Activated CD8-positive, alpha-beta memory T cell treated with anti-CD3 and anti-CD28 coated beads for 36 hours (primary cell): Measurements from ENCODE around the gene CPB1. TPM values are rescaled to one million over a fixed set of nuclear protein-coding genes. Genes with fewer than 3 reads are reported as not detected.

ENCODE experiments used
- CTCF ChIA-PET: fragments of 350-600 bp; sonication (Branson Sonifier 250); formaldehyde crosslinking; loops from one replicate; lab custom pipeline; 2021; ENCODE audit warnings: antibody characterized with exemption; lab: Charles Lee
- POLR2A ChIA-PET: fragments of 350-600 bp; sonication (Branson Sonifier 250); formaldehyde crosslinking; loops from one replicate; lab custom pipeline; 2021; ENCODE audit warnings: antibody characterized with exemption; lab: Charles Lee
- total RNA-seq, 2 experiments: library from RNA; stranded (reverse); gene quantifications; one replicate each; pipeline ENCODE4 v1.2.3, GENCODE V29; 2021

Gene CPB1
- total RNA-seq, 2 experiments from 2014 or later = not detected

DNA sequence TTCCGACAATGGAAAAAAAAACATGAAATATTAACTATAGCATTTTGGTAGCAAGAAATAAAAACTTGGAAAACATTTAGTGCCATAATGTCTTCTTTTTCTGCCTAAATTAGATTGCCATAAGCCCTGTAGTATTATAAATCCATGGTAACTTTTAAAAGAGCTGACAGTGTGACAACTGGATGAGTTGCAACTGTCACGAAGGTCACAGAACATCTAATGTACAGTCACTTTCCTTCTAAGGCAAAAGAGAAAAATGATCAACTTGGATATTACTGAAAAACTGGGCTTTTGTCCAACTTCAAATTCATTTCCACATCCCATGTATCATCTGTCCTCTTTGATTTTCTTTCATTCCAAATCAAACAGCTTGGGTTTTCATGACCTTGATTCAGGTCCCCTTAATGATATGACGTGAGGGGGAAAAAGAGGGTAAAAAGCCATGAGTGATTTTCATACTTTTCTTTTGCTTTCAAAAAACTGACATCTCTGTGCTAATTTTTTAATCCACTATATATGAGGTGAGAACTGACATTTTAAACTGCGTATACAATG lies 602 bp downstream of the CPB1 start:
- POLR2A ChIA-PET = no interaction called here
- CTCF ChIA-PET = no interaction called here

GRCh38 chr3:148829926-148830325 lies 2.3 kb downstream of the CPB1 start:
- ChIA-PET POLR2A (no interaction called here), CTCF (no interaction called here)

- POLR2A ChIA-PET = no interaction called here
- CTCF ChIA-PET = interaction anchor here (1.0 kb wide), 1 partner anchor 27 kb away, joined by 4 read pairs; no protein-coding TSS in a partner anchor
Measured at GRCh38 chr3:148833223-148833622, 5.6 kb downstream of the CPB1 start.

GRCh38 chr3:148839805-148840204 lies 12.2 kb downstream of the CPB1 start:
- CTCF ChIA-PET = no interaction called here

GRCh38 chr3:148840451-148840850 lies 12.8 kb downstream of the CPB1 start:
- ChIA-PET CTCF (no interaction called here), POLR2A (no interaction called here)

More at GRCh38 chr3:148839805-148840204, 12.2 kb downstream of the CPB1 start:
- POLR2A ChIA-PET = no interaction called here

DNA sequence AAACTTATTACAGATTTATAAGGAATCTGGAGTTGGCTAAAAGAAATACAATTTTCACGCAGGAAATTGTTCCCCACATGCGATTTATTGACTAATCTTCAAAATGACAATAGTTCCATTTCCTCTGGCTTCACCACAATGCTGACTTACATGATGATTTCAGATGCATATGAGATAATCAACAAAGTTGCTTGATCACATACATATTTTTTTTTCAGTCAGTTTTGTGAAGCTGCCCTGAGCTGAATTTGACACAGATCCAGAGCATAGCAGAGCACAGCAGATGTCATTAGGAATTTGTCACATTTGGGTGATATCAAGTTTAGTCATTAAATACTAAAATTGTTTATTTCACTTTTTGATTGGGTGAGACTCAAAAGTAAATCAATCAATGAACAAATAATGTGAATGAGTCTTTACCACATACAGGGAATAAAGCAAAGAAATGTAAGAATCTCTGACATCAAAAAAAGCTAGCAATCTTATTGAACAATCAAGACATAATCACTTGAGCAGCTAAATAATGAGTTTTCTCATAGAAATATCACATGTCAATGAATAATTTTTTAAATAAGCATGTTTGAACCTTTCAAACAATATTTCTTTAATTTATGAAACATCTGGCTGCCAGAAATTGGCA lies 18.3 kb downstream of the CPB1 start:
- CTCF ChIA-PET = no interaction called here
- POLR2A ChIA-PET = no interaction called here

DNA sequence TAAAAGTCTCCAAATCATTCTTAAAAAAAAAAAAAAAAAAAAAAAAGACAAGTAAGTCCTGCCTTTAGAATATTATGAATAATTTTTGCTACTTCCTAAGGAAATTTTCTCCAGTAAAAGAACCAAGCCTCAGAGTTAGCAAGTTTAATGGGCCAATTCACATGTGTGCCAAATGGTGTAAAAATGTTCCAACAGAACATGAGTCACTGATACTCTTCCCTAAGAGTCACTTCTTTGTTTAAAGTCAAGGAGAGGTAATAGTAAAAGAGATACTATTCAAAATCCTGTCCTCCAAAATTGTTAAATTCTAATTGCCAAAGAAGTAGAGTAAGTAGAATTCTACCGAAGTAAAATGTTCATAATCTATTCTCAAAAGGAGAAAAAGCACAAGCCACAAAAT lies 19.7 kb downstream of the CPB1 start:
- POLR2A ChIA-PET = no interaction called here

GRCh38 chr3:148848410-148848809 lies 20.8 kb downstream of the CPB1 start:
- POLR2A ChIA-PET = no interaction called here
- CTCF ChIA-PET = no interaction called here

More for the DNA sequence above, 19.7 kb downstream of the CPB1 start:
- CTCF ChIA-PET = no interaction called here

- ChIA-PET CTCF (interaction anchor here (1.1 kb wide), 1 partner anchor 9 kb away, joined by 3 read pairs; no protein-coding TSS in a partner anchor), POLR2A (no interaction called here)
Measured at GRCh38 chr3:148852271-148852992, 24.8 kb downstream of the CPB1 start.

- POLR2A ChIA-PET = no interaction called here
Measured at GRCh38 chr3:148853076-148853475, 25.5 kb downstream of the CPB1 start.

DNA sequence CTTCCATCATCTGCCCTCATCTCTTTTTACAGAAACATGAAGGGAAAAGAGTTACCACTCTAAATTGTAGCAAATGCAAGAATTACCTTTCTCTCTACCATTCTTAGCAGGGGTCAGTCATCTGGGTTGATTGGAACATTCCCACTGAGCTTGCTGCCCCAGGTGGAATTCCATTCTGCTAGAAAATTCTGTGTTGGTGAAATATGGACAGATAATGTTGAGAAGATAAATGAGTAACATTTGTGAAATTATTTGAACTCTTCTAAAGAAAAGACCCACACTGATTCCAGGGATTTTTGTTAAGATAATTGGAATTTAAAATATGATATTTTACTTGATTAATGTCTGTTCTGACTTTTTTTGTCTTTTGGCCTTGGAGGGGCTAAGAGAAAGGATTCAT lies 26.4 kb downstream of the CPB1 start:
- CTCF ChIA-PET = no interaction called here
- POLR2A ChIA-PET = no interaction called here

More at GRCh38 chr3:148853076-148853475, 25.5 kb downstream of the CPB1 start:
- CTCF ChIA-PET = interaction anchor here (1.1 kb wide), 1 partner anchor 9 kb away, joined by 3 read pairs; no protein-coding TSS in a partner anchor

- POLR2A ChIA-PET = no interaction called here
Measured at GRCh38 chr3:148856384-148856783, 28.8 kb downstream of the CPB1 start.

DNA sequence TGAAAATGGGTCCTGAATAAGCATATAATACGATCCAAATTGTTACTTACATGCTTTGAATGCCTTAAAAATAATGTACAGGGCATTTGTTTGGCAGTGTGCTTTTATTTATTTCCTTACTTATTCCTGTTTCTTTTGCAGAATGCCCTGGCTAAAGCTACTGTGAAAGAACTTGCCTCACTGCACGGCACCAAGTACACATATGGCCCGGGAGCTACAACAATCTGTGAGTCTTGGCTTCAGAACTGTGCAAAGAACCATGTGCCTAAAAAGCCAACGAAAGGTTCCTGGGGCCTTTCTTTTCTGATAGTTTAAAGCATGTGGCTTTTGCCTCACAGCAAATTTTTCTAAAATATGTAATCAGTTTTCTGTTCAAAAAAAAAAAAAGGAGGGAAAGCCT lies 29.7 kb downstream of the CPB1 start:
- ChIA-PET POLR2A (no interaction called here), CTCF (no interaction called here)

More at GRCh38 chr3:148856384-148856783, 28.8 kb downstream of the CPB1 start:
- CTCF ChIA-PET = interaction anchor here (0.6 kb wide), 1 partner anchor 169 kb away, joined by 3 read pairs; no protein-coding TSS in a partner anchor

DNA sequence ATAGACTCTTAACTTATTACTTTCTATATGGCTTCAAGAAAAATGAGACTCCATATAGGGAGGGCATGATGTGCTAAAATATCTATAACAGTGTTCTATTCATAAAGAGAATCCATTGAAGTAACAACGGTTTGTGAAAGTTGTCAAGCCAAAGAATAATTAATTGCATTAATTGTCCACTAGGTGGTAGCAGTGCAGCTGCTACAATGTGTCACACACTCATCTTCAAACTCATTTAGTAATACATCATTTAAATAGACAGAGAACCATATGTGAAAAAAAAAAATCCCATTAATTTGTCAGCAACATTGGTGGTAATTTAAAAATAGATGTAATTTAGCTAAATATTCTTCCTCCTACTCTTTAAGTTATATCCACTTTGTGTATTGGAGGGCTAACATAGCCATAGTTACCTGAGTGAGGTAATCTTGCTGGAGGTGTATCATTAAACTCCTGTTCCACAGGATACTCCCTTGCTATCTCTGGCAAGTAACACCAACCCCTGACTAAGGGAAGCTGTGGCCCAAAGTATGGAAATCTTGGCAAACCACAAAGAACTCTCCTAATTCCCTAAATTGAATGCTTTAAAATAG lies 33.8 kb downstream of the CPB1 start:
- ChIA-PET CTCF (interaction anchor here (0.6 to 1.3 kb wide), 6 partner anchors 8 to 259 kb away, joined by 3 to 4 read pairs (median 4); no protein-coding TSS in a partner anchor), POLR2A (no interaction called here)

DNA sequence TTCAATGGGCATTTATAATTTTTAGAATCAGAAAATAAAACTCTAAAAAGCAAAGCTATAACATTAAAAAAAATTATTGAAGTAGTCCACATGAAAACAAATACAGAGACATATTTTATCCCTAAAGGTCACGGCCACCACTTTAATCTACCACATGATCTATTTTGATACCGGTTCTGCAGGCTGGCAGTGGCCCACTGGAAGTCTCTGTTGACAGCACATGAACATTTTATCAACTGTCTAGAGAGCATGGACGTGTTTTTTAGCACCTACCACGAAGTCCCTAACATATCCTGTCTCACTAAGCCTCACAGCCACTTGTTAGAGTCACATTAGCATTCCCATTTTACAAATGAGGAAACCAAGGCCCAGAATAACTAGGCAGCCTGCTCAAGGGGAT lies 35.7 kb downstream of the CPB1 start:
- ChIA-PET POLR2A (no interaction called here), CTCF (interaction anchor here (1.0 to 1.5 kb wide), 2 partner anchors 82 to 85 kb away, joined by 4 to 5 read pairs; no protein-coding TSS in a partner anchor)

- ChIA-PET POLR2A (no interaction called here), CTCF (interaction anchor here (1.0 to 1.5 kb wide), 2 partner anchors 82 to 84 kb away, joined by 4 to 5 read pairs; no protein-coding TSS in a partner anchor)
Measured at GRCh38 chr3:148863814-148864213, 36.2 kb downstream of the CPB1 start.

GRCh38 chr3:148865049-148865448 lies 37.4 kb downstream of the CPB1 start, which contains the start of gene CPA3:
TSS of gene CPA3 (plus strand) at chr3:148865296. CDS start at chr3:148865308, 12 bp downstream.
- ChIA-PET POLR2A (no interaction called here), CTCF (no interaction called here)

DNA sequence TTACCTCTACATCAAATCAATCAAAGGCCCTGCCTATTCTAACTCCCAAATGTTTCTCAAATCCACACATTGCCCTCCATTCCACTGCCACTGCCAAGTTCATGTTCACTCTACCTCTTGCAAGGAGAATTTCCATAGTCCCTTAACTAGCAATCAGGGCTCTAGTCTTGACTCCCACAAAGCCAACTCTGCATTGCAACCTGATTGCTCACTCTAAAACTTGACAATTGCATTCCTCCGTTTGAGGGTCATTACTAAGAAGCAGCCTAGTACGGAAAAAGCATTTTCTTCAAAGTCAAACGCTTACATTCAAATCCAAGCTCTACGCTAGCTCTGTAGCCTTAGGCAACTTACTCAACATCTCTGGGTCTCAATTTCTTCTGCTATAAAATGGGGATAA lies 38.6 kb downstream of the CPB1 start:
- CTCF ChIA-PET = no interaction called here
- POLR2A ChIA-PET = no interaction called here

- ChIA-PET POLR2A (no interaction called here), CTCF (no interaction called here)
Measured at GRCh38 chr3:148873270-148873927, 45.8 kb downstream of the CPB1 start.
